Psoas muscle (tissue), 8 donors: ENCODE measurements around the gene PRG2. TPM values are rescaled to one million over a fixed set of nuclear protein-coding genes. Genes with fewer than 3 reads are reported as not detected.

Source experiments
- ATAC-seq, 4 donors: fragments of 200-7000 bp; cut with Tn5 transposase; one replicate each; pipeline ENCODE4 v1.9.1; 2020; ENCODE audit warnings: moderate library complexity in 3 of 4, mild to moderate bottlenecking in 2 of 4
- DNase-seq, 2 donors: peaks; one replicate each; pipeline ENCODE4 v3.0.0-alpha.2; 2020
- H3K27ac ChIP-seq: fragments of 200-600 bp; one replicate; pipeline ENCODE4 v1.8.0; 2022
- H3K27me3 ChIP-seq, 3 donors: fragments of 200-600 bp in 1 of 3; one replicate each; pipeline versions ENCODE4 v1.6.1 to v1.8.0; 2013 to 2022; ENCODE audit warnings: low read length in 2 of 3, mild to moderate bottlenecking in 2 of 3, moderate library complexity in 1 of 3; ENCODE audit not compliant: insufficient read depth in 3 of 3
- H3K36me3 ChIP-seq, 2 donors: fragments of 200-600 bp in 1 of 2; one replicate each; pipeline versions ENCODE4 v1.6.1 to v1.8.0; 2013 to 2022; ENCODE audit warnings: low read depth in 1 of 2, mild to moderate bottlenecking in 1 of 2, moderate library complexity in 1 of 2; ENCODE audit not compliant: insufficient read depth in 1 of 2
- H3K4me1 ChIP-seq: fragments of 200-600 bp; one replicate; pipeline ENCODE4 v1.8.0; 2022
- H3K4me3 ChIP-seq: fragments of 200-600 bp; one replicate; pipeline ENCODE4 v1.8.0; 2022; ENCODE audit warnings: mild to moderate bottlenecking
- H3K9me3 ChIP-seq: fragments of 200-600 bp; one replicate; pipeline ENCODE4 v1.8.0; 2022
- WGBS, 3 donors: extraction: QIAGEN DNeasy Blood & Tissue Kit; methylation state at CpG; one replicate each; pipeline versions ENCODE4 v1.1.6 to v1.1.7; 2013; 5-methylcytosine and 5-hydroxymethylcytosine counted together
- intact Hi-C, 2 donors: fragments of 100-400 bp; cut with DNase I; formaldehyde crosslinking; loops; one replicate each; pipeline versions ENCODE4 v1.11.0 to v1.14.2; 2022
- polyA plus RNA-seq, 3 donors: library from polyadenylated mRNA; stranded (reverse); fragments of 200-250 nt; gene quantifications; one replicate each; pipeline ENCODE4 v1.2.3, GENCODE V29; 2013
- total RNA-seq, 4 donors: library from RNA; stranded (reverse); fragmentation: NEBNext Ultra II Directional in 2 of 4; extraction: Animal tissue kit (Norgen Biotek cat#: 25700) in 2 of 4; gene quantifications; one replicate each; pipeline versions ENCODE4 v1.2.1 to v1.2.4, GENCODE V29; 2021 to 2023
- TF ChIP-seq, protein P1 (sequence below): fragments of 200-600 bp; IDR thresholded peaks from one replicate; pipeline ENCODE4 v1.8.0; 2022; ENCODE audit warnings: antibody characterized with exemption
- donor health status: healthy with polysubstance abuse.
- donor health status: DM: no; HTN: no; CAD: no; lungs with moderate emphysema.
- donor health status: Bipolar disorder and iron deficiency.
- donor health status: healthy.
- donor health status: DM: yes; HTN: yes; CAD: no.
- donor health status: DM: no; HTN: no; CAD: no.
- donor health status: DM: no; HTN: no; CAD: no.
- donor health status: DM: yes; HTN: yes; CAD: no.

Gene PRG2
- total and polyA plus RNA-seq, 7 donors, result 0.25 TPM; not detected in 6

DNA sequence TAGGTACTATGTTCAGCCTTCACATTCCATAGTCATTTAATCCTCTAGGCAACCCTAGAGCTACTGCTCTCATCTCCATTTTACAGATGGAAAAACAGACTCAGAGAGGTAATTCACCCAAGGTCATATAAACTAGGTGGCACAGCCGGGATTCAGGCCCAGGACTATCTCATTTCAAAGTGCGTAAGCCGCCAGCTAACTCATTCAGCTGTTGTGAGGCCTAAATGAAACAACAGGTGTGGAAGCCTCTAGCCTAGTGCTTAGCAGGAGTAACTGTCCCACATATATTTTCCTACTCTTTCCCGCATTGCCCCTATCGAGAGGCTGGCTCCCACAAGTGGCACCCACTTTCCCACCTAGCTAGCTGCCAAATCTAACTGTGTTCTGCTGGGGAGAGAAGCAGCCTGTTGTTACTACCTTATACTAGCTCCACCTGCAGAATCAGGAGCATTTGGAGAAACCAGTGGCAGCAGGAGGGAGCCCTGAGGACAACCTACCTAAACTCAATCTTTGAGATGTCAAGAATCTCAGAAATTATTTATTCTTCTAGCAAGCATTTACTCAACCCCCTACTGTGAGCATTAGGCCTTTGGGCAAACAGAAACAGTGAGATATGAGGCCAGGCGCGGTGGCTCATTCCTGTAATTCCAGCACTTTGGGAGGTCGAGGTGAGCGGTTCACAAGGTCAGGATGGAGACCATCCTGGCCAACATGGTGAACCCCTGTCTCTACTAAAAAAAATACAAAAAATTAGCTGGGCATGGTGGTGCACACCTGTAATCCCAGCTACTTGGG is 30.4 kb downstream of the PRG2 start:
- intact Hi-C loops, result no loop called here
- peak; percentile 70 to 87 (median 78) for ATAC-seq
- Histone ChIP-seq H3K4me3 (no peak overlapping the region), H3K27me3 (no peaks in the 10 kb centered on the region), H3K4me1 (peaks cover 7% of the 10 kb centered on the region), H3K9me3 (no peaks in the 10 kb centered on the region), H3K27ac (peak overlapping the region; percentile 71), H3K36me3 (no peaks in the 10 kb centered on the region)
- TF ChIP-seq, protein P1, sequence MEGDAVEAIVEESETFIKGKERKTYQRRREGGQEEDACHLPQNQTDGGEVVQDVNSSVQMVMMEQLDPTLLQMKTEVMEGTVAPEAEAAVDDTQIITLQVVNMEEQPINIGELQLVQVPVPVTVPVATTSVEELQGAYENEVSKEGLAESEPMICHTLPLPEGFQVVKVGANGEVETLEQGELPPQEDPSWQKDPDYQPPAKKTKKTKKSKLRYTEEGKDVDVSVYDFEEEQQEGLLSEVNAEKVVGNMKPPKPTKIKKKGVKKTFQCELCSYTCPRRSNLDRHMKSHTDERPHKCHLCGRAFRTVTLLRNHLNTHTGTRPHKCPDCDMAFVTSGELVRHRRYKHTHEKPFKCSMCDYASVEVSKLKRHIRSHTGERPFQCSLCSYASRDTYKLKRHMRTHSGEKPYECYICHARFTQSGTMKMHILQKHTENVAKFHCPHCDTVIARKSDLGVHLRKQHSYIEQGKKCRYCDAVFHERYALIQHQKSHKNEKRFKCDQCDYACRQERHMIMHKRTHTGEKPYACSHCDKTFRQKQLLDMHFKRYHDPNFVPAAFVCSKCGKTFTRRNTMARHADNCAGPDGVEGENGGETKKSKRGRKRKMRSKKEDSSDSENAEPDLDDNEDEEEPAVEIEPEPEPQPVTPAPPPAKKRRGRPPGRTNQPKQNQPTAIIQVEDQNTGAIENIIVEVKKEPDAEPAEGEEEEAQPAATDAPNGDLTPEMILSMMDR, result no peak
- DNase-seq, result no peak
- WGBS, 3 donors, result 48 to 69% (median 60%) methylated on average over 9 of the region's 9 CpGs

DNA sequence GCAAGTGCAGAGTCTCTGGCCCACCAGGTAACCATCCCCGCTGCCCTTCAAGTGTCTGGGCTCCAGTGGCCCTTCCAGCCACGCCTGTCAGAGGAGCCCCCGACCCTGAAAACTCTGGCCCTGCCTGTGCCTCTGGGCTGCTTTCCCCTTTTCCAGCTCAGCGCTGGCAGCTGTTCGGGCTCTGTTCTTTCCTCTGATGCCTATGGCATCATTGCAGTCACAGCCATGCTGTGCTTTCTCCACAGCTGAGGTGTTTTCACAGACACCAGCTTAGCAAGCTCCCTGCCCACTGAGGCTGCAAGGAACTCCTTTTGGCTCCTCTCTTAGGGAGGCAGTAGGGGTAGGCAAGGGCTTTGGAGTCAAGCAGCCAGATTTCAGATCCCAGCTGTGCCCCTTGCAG is 31.1 kb downstream of the PRG2 start:
- TF ChIP-seq, protein P1, result no peak
- intact Hi-C loops, result no loop called here
- 62 to 81% (median 64%) methylated on average over 5 of the region's 5 CpGs for WGBS, 3 donors
- H3K4me3 ChIP-seq, result no peak overlapping the region
- H3K27me3 ChIP-seq, result no peaks in the 10 kb centered on the region
- peak in 1 of 4 donors; percentile 8 for ATAC-seq
- peaks cover 7% of the 10 kb centered on the region for H3K4me1 ChIP-seq
- DNase-seq, result no peak
- peak overlapping the region; percentile 57 for H3K27ac ChIP-seq
- no peaks in the 10 kb centered on the region for H3K9me3 ChIP-seq
- no peaks in the 10 kb centered on the region for H3K36me3 ChIP-seq

DNA sequence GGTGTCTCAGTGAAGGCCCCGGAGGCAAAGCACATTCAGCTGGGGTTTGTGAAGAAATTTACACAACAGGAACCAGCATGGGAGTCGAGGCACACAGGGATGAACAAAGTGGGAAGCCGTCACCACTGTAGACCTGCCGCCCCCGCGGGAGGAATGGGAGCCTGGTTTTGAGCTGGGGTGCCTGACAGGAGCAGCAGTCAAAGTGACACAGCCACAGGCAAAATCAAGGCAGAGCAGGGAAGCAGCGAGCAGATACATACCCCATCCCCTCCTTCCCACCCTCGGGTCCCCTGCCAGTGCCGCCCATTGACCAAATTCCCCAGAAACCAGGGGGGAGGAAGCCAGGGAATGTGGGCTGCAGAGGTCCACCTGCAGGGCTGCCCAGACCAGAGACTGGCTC is 31.5 kb downstream of the PRG2 start:
- WGBS, 3 donors, result 74 to 83% (median 76%) methylated on average over 8 to 9 of the region's 9 CpGs

DNA sequence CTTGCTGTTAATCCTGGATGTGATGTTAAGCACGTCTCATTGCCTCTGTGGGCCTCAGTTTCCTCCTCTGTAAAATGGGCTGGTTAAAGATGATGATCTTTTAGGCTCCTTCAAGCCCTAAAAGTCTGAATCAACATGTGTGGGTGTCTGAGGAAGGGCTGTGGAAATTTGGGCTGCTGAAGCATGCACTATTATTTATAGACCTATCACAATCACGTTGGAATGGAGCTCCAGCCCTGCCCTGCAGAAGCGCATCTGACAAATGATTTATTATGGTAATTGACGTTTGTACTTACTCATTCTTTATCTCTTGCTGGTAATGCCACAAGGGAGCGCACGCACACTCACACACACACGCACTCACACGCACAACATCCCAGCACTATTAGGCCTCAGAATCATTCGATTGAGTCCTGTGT is 31.9 kb downstream of the PRG2 start:
- peak overlapping the region; percentile 57 for H3K27ac ChIP-seq
- intact Hi-C loops, result no loop called here

More for the DNA sequence above, 31.5 kb downstream of the PRG2 start:
- H3K36me3 ChIP-seq, result no peaks in the 10 kb centered on the region
- intact Hi-C loops, result no loop called here
- H3K4me3 ChIP-seq, result no peak overlapping the region
- TF ChIP-seq, protein P1, result no peak
- ATAC-seq, result peak in 1 of 4 donors; percentile 26
- no peak for DNase-seq
- peaks cover 7% of the 10 kb centered on the region for H3K4me1 ChIP-seq
- H3K9me3 ChIP-seq, result no peaks in the 10 kb centered on the region
- no peaks in the 10 kb centered on the region for H3K27me3 ChIP-seq
- H3K27ac ChIP-seq, result peak overlapping the region; percentile 57

More for the DNA sequence above, 31.9 kb downstream of the PRG2 start:
- TF ChIP-seq, protein P1, result no peak
- ATAC-seq, result peak; percentile 79 to 89 (median 82)
- Histone ChIP-seq H3K4me1 (peaks cover 7% of the 10 kb centered on the region), H3K9me3 (no peaks in the 10 kb centered on the region), H3K4me3 (no peak overlapping the region), H3K27me3 (no peaks in the 10 kb centered on the region), H3K36me3 (no peaks in the 10 kb centered on the region)
- DNase-seq, result no peak
- WGBS, 3 donors, result 58 to 72% (median 61%) methylated on average over 9 of the region's 9 CpGs
